HG03108 (cell line): ENCODE measurements around the gene ARHGAP26.

Experiments
- ATAC-seq: cut with Tn5 transposase; IDR thresholded peaks from one replicate; pipeline ENCODE4 v1.9.1; 2021; ENCODE audit warnings: moderate library complexity; ENCODE audit not compliant: unreplicated experiment

The ARHGAP26 gene, protein sequence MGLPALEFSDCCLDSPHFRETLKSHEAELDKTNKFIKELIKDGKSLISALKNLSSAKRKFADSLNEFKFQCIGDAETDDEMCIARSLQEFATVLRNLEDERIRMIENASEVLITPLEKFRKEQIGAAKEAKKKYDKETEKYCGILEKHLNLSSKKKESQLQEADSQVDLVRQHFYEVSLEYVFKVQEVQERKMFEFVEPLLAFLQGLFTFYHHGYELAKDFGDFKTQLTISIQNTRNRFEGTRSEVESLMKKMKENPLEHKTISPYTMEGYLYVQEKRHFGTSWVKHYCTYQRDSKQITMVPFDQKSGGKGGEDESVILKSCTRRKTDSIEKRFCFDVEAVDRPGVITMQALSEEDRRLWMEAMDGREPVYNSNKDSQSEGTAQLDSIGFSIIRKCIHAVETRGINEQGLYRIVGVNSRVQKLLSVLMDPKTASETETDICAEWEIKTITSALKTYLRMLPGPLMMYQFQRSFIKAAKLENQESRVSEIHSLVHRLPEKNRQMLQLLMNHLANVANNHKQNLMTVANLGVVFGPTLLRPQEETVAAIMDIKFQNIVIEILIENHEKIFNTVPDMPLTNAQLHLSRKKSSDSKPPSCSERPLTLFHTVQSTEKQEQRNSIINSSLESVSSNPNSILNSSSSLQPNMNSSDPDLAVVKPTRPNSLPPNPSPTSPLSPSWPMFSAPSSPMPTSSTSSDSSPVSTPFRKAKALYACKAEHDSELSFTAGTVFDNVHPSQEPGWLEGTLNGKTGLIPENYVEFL

DNA sequence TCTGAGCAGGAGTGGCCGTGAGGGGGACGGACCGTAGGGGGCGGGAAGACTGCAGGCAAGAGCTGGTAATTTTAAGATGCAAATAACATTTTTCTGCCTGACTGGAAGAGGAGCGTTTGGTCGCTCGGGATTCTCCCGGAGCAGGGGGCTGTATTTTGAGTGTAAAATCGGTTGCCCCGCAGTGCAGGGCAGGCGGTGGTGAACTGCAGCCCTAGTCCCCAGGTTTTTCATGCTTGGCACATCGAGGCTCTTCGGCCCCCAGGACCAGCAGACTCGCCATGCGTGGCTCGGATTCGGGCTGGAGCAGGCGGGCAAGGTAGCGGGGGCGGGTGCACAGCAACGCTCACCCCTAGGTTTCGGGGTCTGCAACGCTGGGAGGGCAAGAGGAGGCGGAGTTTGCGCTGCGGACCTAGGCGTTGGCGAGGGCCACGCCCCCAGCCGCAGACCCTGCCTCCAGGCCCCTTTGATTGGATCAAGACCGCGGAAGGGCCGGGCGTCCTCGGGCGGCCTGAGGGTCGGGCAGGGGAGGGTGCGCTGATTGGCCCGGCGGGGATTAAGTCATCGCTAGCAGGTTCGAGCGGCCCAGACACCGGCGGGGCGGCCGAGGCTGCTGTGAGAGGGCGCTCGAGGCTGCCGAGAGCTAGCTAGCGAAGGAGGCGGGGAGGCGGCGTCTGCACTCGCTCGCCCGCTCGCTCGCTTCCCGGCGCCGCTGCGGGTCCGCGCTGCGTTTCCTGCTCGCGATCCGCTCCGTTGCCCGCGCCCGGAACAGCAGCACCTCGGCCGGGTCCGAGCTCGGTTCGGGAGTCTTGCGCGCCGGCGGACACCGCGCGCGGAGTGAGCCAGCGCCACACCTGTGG lies at the start of gene ARHGAP26:
Gene ARHGAP26 (plus strand): TSS at position 585 of the 857 bp plus-strand sequence. CDS start 385 bp downstream, outside the sequence.
- ATAC-seq = peak; percentile 97

DNA sequence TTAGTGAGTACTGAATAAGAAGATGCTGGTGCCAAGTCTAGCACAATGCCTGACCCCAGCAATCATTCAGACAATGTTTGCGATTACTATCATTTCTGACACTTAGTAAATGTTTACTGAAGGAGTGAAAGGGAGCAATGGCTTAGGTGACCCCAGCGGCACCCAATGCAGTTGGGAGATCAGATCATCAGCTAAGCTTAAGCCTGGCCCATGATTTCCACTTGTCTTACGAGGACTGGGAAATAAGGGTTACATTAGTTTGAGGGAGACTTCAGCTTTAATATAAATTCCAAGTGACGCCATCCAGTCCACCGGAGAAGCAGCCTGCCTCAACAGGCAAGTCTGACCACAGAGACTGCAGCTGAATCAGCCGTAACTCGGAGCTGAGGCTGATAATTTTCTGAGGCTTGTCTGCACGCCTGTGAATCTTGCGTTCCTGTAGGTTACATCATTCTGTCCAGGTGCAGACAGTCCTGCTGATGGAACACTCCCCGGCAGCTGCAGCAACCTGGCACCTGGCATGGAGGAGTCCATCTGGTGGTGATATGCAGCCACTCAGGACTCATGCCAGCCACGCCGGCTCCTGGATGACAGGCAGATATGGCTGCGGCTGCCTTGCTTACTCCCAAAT lies 49.4 kb upstream of the ARHGAP26 start:
- no peak for ATAC-seq

DNA sequence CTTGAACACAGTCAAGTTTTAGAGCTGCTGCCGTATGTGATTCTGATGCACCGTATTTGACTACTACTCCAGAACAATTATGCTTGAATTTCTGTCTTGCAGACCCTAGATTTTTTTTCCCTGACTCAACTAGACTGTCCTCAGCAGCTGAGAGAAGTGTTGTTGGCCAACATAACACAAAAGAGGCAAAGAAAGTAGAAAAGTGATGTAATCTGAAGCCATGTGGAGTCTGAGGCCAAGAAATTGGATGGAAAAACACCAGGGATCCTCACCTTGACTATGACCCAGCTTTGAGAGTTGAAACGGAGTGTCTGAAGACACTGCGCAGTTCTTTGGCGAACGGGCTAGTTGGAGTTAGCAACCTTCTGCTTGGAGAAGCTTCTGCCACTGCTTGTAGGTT lies 48.0 kb upstream of the ARHGAP26 start:
- ATAC-seq = no peak

DNA sequence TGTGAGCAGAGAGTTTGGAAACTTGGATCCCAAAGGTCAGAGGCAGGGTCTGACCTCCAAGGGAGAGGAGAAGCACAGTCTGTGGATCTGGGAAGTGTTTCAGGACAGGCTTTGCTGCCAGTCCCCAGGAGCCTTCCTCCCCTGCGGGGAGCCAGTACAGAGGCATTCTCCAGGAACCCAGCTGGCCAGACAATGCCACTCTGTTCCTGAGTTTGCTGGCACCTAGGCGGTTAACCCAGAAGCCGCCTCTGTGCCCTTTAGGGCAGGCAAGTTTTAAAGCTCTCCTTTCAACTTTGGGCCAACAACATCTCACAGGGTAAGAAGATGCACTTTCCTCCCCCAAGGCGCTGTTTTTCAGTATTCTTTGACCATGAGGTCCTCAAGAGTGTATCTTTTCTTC lies 47.3 kb upstream of the ARHGAP26 start:
- no peak for ATAC-seq

DNA sequence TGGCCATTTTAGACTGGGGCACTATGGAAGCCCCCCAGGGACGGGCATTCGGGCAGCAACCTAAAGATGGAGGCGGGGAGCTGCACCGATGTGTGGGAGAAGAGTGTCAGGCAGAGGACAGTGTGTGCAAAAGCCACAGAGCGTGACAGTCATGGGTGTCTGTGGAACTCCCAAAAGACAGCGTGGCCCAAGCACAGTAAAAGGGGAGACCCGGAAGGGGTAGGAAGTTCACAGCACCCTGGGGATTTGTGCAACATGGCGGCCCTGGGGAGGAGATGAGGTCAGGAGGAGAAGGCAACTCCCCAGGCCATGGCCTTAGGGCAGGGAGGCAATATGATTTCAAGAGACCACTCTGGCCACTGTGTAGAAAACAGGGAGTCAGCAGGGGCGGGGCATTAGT lies 45.4 kb upstream of the ARHGAP26 start:
- ATAC-seq = no peak

DNA sequence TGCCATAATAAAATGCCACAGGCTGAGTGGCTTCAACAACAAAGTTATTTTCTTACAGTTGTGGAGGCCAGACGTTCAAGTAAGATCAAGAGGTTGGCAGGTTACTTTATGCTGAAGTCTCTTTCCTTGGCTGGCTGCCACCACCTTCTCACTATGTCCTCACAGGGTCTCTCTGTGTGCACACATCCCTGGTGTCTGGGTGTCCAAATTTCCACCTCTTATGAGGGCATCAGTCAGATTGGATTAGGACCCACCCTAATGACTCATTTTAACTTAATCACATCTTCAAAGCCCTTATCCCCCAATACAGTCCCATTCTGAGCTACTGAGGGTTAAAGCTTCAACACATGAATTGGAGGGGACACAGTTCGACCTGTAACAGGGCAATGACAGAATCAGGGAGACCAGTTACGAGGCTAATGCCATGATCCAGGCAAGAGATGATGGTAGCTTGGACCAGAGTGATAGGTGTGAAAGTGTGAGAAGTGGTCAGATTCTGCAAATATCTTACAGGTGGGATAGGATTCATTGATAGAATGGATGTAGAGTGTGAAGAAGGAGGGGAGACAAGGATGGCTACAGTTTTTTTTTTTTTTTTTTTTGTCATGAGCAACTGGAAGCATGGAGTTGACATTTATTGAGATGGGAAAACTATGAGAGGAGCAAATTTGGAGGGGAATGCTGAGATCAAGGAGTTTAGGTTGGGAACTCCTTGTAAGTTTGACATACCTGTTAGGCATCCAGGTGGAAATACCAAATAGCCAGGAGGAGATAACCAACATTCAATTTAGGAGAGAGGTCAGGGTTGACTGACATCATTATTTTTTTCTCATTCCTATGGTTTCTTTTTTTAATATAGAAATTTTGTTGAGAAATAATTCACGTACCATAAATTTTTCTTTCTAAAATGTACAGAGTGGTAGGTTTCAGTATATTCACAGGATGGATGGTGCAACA lies 44.7 kb upstream of the ARHGAP26 start:
- ATAC-seq = no peak

DNA sequence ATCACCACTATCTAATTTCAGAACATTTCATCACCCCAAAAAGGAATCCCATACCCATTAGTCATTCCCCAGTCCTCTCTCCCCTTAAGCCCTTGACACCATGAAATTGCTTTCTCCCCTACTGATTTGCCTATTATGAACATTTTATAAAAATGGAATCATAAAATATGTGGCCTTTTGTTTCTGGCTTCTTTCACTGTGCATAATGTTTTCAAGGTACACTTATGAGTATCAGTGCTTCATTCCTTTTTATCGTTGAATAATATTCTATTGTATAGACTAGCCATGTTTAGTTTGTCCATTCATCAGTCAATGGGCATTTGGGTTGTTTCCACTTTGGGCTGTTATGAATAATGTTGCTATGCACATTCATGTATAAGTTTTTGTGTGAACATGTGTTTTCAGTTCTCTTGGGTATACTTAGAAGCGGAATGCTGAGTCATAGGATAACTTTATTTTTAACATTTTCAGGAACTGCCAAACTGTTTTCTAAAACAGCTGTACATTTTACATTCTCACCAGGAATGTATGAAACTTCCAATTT lies 43.9 kb upstream of the ARHGAP26 start:
- ATAC-seq = no peak

DNA sequence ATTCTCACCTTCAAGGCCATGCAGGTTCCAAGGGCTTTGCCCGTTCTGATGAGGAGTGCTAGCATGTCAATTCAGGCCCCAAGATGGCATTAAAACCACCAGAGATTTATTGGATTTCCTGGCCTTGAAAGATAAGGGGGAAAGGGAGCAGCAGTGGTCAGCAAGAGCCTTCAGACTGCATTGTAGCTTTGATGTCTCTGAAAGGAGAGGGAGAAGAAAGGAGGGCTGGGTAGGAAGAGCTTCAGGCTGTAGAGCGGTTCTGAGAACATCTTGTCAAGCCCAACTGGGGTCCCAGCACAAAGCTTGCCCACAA lies 42.5 kb upstream of the ARHGAP26 start:
- ATAC-seq = no peak

DNA sequence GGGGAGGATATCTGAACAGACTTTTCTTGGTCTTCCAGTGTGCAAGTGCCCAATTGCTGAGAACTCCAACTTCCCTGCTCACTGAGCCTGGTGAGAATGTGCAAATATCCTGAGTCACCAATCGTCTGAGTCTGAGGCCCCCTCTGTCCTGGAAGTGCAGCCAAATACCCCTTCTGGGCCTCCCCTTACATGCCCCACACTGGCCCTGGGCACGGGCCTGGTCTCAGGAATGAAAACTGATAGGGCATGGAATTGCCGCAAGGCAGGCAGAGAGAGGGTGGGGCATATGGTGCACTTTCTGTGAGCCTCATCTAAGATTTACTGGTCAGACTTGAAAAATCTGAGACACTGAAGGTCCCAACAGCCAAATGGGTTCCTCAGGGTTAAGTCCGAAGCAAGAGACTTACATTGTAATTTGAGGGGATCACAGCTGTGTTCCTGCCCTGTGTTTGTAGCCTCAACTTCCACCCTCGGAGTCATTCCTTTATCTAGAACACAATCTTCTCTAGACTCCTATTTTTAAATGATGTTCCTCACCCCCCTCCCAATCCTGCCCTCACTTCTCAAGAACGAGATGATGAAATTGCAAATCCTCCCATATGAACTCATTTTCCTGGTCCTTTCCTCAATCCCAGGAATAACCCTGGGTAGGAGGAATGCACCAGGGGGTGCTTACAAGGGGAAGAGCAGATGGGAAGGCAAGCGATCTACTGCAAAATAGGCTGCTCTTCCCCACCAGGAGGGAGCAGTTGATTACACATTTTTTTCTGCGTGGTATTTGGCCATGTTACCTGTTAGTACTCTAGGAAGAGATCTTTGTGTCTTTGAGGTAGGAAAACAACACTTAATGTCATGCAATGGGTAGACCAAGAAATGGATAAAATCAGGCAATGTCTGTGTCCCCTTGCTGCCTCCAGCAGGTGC lies 34.6 kb upstream of the ARHGAP26 start:
- ATAC-seq = no peak

DNA sequence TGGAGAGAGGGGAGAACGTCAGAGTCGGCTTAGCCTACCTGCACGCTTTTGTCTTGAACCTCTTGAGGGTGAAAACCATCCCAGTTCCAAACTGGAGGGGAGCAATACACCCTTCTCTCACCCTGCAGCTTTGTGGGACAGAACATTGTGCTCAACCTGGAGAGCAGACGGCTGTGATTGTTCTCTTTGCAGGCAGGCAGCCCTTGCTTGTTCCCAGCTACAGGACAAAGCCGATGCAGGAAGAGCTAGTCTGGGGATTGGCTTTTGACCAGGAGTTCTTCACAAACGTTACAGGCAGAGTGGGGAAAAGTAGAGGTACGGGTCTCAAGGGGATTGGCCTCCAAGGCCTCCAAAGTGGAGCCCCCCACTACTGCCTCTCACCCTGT lies 33.9 kb upstream of the ARHGAP26 start:
- no peak for ATAC-seq

DNA sequence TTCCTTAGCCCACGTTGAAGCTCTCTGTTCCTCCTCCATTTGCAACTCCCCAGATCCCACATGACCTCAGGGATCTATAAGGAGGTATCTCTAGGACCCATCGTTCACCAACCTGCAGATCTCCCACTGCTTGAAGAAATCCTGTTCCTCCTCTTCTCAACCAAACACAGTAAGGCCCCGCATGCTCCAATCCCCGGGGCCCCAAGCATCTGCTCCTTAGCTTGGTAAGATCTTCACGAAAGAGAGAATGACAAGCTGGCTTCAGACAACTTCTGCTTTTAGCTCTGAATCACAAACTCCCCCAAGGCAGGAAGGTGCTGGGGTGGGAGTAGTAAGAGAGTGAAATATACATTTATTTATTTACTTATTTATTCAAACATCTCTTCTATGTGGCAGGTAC lies 33.0 kb upstream of the ARHGAP26 start:
- ATAC-seq = no peak

DNA sequence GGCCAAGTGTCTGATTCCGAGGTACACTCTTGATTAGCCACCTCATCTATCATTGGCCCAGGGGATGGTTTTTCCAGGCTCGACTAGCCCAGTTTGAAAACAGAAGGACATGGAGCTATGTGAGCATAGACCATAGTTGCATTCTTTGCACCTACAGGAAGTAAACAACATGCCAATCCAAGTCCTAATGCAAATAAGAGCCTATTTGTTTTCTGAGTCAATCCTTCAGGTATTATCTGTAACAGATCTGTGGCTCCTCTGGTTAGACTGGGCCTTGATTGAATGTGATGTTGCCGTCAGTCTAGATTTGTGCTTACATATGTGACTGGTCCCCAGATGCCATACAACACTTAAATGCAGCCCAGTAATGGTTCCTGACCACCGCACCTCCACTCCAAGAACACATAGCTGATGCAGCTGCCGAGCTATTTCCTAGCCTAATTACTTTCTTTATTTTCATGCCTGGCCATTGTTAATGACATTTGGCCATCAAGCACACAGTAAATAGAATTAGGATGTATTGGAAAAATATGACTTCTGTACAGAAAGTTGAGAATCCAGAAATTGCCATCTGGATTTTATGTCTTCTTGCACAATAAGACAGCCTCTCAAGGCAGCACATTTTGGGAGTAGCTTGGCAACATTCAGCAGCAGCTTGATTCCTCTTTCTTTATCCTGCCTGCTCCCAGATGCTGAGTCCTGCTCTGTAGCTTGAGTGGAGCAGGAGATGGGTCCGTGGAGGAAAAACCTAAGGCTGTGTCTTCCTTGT lies 29.5 kb upstream of the ARHGAP26 start:
- ATAC-seq = no peak

DNA sequence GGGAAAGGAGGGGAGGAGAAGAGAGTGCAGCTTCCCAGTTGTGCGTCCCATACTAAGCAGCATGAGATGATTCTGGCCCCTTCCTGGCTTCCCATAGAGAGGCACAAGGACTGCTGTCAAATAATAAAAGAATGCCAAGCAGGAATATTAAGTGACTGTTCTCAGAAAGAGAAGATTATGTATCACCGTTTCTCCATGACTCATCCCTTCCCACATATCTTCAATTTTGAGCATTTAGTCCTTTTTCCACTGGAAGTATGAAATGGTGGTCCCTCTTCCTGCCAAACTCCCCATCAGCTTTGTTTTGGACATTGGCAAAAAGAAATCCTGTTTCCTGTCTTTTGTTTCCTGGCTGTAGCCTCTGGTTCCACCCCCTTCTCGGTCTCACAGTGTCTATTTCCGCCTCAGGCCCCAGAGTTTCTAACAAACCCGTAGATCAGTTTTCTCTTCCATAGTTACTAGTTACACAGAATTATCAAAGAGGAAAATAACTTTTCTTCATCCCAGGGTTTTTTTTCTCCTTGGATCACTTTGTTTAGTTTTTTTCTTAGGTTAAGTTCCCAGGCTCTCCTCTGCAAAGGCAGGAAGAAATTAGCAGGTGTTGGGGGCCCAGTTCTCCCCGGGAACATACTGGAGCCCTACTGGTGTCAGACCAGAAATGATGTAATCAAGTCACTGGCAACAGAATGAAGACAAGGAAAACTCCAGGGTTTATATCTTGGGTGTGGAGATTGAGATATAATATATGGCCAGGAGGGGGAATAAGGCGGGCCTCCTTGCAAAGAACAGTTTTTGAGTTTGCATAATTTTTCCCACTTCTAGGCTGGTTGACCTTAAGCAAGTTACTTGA lies 26.4 kb upstream of the ARHGAP26 start:
- ATAC-seq = no peak

DNA sequence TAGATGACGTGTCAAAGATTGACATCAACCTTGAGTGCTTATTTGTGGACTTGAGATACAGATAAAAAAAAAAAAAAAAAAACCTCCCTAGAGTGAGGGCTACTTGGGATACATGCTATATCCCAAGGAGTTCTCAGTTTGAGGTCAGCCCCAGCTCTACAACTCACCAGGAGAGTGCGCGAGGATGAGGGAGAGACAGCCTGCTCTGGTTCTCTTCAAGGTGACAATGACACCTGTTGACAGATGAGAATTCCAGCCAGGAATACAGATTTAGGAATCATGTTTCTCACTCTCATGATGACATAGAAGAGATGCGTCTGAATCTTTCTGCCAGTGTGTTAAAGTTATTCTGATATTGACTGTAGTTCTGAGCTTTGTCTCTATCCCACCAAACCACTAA lies 24.9 kb upstream of the ARHGAP26 start:
- ATAC-seq = no peak

DNA sequence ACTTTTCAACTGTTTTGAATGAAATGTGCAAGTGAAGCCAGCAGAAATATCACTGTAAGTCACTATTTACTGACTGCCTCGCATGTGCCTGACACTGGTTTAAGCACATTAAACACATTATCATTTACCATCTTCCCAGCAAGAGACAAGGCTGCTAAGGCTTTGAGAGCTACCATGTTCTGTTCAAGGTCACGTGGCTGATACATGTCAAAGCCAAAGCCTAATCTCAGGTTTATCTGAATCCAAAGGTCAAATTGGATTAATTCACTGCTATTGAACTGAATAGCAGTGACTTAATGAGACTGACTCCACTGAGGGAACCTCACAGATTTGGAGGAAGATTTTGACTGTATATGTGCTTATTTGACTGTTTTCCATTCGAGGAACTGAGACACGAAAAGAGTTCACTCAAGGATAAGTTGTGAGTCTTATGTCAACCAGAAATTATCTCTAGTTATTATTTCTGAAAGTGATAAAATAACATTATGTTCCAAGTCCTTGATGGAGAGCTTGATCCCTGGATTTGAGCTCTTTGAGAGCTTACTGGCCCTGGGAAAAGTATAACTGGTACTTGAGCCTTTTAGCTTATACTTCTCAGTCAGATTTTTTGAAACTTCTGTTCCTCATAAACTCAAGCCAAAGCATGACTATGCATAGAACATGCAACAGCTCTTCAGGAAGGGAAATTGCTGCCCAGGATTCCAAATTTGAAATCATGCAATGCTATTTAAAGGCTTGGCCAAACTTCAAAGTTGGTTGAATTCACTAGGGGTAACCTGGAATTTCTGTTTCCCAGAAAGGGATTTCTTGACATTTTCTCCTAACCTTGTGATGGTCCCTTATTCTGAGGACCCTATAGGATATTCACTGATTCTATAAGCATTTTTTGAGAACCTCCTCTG lies 23.4 kb upstream of the ARHGAP26 start:
- no peak for ATAC-seq

DNA sequence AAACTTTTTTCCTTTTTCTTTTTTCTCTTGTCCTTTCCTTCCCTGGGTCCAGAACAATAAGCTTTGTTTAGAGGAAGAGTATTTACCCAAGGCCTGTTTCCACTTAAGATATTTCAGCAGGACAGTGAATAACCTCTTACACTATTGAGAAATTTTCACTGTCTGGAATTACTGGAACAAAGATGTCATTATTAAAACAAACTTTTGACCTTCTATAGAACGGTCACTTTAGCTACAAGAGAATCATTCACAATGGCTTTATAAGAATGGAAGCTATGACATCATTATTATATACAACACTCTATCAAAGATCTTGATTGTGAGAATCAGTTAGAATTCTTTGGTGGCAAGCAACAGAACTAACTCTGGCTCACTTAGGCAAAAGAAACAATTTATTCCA lies 22.0 kb upstream of the ARHGAP26 start:
- ATAC-seq = no peak
